GM20431 (cell line): Measurements from ENCODE around the gene LARP4B.

Source experiments
- in situ Hi-C: fragments of 300-500 bp; cut with MseI, MboI; formaldehyde crosslinking; loops from one replicate; pipeline ENCODE4 v1.15.0; 2020; ENCODE audit warnings: low sequenced_read_pairs; ENCODE audit not compliant: unreplicated experiment

The LARP4B gene

GRCh38 chr10:929960-930624 lies 1.4 kb downstream of the LARP4B start:
- in situ Hi-C loops = no loop called here

- in situ Hi-C loops = no loop called here
Measured at GRCh38 chr10:927131-927530, 4.4 kb downstream of the LARP4B start.

GRCh38 chr10:926075-926698 lies 5.3 kb downstream of the LARP4B start:
- in situ Hi-C loops = no loop called here

DNA sequence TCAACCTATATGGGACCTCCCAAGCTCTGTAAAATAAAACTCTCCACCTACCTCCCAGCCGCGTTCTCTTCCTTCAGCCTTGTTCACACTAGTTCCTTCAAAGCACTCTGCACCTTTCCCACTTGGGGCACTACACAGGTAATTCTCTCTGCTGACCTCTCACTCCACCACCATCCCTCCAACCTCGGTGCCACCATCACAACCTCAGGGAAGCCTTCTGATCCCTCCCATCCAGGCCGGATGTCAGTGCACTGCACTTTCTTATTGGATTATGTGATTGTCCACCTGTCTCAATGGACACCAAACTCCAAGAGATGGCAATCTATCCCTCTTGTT lies 7.0 kb downstream of the LARP4B start:
- in situ Hi-C loops = no loop called here

DNA sequence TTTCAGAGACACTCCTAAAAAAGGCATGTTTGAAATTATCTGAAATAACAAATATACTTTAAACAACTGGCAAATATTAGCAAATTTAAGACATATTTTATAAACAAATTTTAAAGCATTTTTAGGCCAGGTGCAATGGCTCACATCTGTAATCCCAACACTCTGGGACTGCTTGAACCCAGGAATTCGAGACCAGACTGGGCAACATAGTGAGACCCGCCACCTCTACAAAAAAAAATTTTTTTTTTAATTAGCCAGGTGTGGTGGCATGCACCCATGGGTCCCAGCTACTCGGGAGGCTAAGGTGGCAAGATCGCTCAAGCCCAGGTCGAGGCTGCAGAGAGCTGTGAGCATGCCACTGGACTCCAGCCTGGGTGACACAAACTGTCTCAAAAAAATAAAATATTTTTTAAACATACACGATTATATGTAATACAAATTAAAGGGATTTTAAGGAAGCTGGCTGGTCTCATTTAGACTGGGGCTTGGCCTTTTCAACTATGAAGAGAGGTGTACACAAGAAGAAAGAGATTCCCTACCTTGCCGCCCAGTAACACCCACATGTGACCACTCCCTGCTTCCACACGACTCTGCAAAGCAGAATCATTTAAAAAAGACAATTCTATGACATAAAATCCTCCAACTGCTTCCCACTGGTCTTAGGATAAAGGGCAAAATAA lies 7.5 kb downstream of the LARP4B start:
- in situ Hi-C loops = no loop called here

- in situ Hi-C loops = no loop called here
Measured at GRCh38 chr10:921471-922414, 9.8 kb downstream of the LARP4B start.

DNA sequence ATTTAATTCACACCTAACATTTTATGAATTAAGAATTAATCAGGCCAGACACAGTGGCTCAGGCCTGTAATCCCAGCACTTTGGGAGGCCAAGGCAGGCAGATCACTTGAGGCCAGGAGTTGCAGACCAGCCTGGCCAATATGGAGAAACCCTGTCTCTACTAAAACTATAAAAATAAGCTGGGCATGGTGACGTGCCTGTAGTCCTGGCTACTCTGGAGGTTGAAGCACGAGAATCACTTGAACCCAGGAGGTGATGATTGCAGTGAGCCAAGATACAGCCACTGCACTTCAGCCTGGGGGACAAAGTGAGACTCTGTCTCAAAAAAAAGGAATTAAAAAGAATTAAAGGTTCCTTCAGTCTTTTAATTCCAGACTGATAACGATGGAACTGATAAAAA lies 11.1 kb downstream of the LARP4B start:
- in situ Hi-C loops = no loop called here

- in situ Hi-C loops = no loop called here
Measured at GRCh38 chr10:919481-919880, 12.0 kb downstream of the LARP4B start.

DNA sequence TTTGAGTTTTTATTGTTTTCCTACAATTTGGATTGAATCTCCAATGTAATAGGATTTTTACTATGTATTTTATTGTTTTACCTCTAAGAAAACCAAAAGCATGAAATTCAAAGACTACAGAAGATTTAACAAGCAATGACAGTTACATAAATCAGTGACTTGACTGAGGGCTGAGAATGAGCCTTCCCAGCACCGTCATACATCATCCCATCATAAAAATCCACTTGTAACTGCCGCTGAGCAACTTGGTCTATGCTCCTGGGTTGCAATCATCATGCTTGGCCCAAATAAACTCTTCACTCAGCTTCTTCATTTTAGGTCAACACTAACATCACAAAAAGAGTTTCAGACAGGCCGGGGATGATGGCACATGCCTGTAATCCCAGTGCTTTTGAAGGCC lies 13.5 kb downstream of the LARP4B start:
- in situ Hi-C loops = no loop called here

DNA sequence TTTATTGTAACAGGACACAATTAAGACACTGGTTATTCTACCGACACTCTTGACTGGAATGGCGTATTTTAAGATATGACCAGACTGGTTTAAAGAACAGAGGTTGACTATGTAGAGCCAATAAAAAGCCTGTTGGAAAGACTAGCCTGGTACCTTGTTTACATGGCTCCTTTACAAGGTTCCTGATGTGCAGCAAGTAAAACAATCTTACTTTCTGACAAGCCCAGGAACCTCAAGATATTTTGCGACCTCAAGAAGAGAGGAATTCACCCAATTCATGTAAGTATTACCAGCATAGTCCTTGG lies 14.1 kb downstream of the LARP4B start:
- in situ Hi-C loops = no loop called here

- in situ Hi-C loops = no loop called here
Measured at GRCh38 chr10:916716-917415, 14.6 kb downstream of the LARP4B start.

- in situ Hi-C loops = no loop called here
Measured at GRCh38 chr10:909831-910230, 21.7 kb downstream of the LARP4B start.

- in situ Hi-C loops = no loop called here
Measured at GRCh38 chr10:905972-906371, 25.5 kb downstream of the LARP4B start.

GRCh38 chr10:905503-905902 lies 26.0 kb downstream of the LARP4B start:
- in situ Hi-C loops = no loop called here

DNA sequence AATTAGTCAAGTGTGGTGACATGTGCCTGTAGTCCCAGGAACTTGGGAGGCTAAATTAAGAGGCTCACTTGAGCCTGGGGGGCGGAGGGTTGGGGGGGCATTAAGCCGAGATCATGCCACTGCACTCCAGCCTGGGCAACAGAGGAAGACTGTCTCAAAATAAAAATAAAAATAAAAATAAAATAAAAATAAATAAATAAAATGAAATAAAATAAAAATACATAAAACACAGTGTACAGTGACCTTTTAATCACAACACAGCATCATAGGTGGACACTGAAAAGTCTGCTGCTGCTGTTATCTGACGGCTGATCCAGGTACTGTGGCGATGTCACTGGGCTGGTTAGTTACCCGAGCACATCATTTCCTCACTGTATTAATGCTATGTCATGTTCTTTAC lies 27.1 kb downstream of the LARP4B start:
- in situ Hi-C loops = no loop called here

DNA sequence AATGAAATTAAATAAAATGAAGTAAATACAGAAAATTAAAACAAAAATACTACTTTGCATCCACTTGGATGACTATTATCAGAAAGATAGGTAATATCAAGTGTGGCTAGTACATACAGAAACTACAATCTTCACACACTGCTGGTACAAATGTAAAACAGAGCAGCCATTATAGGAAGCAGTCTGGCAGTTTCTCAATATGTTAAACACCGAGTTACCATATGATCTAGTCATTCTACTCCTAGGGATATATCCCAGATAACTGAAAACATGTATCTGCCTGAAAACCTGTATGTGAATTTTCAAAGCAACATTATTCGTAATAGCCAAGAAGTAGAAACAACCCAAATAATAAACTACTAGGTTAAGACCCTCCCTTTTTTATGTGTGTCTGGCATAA lies 33.4 kb downstream of the LARP4B start:
- in situ Hi-C loops = no loop called here

GRCh38 chr10:896982-897381 lies 34.5 kb downstream of the LARP4B start:
- in situ Hi-C loops = no loop called here

DNA sequence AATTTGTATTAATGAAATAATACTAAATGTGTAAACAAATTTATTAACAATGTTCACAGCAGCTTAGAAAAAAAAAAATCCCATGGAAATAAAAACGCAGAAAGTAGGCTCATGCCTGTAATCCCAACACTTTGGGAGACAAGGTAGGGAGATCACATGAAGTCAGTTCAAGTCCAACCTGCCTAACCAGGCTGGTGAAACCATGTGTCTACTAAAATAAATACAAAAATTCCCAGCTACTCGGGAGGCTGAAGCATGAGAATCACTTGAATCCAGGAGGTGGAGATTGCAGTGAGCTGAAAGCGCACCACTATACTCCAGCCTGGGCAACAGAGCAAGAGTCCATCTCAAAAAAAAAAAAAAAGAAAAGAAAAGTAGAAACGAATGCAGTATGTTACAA lies 36.2 kb downstream of the LARP4B start:
- in situ Hi-C loops = no loop called here

DNA sequence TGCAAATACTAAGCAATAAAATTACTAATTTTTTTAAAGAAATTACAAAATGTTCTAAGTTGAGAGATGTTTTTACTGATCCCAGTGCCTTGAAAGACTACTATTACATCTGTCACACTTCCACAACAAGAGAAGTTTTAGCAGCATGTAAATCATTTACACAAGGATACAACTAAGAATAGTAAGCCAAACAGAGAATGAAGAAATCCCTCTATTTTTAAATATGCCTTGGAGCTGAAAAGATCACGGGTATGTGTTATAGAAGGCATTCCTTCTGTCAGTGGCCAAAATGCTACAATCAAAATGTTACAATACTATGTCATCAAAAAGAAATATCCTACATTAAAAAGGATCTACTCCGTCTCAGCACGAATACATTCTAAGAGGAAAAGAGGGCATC lies 52.6 kb downstream of the LARP4B start:
- in situ Hi-C loops = no loop called here

DNA sequence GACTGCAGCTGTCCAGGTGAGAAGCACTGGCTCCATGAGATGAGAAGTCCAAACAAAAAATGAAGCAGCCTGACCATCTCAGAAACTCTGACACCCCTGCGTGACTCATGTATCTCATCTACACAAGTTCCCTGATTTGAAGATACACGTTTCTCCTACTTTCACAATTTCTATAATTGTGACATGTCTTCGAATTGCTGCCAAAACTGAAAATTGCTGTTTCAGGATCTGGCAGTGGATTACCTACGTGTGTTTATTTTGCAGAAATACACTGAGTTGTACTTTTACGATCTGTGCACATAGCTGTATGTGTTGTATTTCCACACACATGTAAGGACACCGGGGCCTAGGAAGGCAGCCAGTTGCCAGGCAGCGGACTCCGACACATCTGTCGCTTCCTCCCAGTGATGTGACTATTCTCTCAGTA lies 53.2 kb downstream of the LARP4B start:
- in situ Hi-C loops = no loop called here
